Measurements from ENCODE around the gene ELF3.
A peak's percentile ranks its signal among the peaks of the same experiment; 100 is the strongest.
"Not testable (repeated sequence)": the region's sequence is repeated elsewhere in the genome, so short reads cannot be mapped to it uniquely, and the experiment has no call there.

The ELF3 gene

DNA sequence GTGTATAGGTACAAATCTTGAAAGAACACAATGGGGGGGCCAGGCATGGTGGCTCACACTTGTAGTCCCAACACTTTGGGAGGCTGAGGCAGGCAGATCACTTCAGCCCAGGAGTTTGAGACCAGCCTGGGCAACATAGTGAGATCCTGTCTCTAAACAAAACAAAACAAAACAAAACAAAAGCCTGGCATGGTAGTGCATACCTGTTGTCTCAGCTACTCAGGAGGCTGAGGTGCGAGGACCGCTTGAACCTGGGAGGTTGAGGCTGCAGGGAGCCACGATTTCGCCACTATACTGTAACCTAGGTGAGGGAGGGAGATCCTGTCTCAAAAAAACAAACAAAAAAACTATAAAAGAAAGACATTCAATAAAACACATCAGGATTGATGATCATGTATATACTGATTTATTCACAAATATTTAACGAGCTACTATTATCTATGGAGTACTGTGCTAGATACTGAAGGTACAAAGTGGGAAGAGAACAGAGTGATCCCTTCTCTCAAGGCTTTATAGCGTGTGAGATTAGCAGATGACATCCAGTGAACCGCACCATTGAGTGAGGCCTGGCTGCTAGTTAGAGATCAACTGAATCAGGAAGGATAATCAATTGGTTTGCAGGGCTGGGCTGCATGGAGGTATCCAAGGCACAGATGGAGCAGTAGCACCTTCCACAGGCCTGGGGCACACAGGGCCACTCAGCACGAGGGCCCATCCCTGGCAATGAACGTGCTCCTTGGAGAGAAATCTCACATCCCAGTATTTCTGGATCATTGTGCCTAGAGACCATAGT, 26.4 kb downstream of the ELF3 start:
- DNase-seq, result no peak

DNA sequence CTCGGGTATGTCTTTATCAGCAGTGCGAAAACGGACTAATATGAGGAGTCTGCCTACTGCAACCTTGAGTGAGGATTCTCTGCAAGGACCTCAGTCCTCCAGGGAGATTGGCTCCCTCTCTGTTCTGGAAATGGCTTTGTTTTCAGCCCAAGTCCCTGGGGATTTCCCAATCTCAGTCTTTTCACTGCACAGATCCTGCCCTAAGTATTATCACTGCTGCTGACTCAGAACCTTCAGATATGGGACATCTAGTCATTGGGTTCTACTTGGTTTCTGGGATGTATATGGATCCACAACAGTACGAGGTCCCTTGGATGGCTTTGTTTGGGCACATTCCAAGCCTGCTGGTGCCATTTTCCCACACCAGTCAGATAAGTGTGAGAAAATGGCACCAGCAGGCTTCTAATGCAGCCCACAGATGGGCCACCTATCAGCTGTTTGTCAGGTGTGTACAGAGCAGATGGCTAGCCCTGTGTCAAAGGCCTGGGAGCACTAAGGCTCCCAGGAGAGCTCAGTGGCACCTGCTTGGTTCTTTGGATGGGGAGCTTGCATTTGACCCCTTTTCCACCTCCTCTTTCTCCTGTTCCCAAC, 27.4 kb downstream of the ELF3 start:
- no peak for DNase-seq

DNA sequence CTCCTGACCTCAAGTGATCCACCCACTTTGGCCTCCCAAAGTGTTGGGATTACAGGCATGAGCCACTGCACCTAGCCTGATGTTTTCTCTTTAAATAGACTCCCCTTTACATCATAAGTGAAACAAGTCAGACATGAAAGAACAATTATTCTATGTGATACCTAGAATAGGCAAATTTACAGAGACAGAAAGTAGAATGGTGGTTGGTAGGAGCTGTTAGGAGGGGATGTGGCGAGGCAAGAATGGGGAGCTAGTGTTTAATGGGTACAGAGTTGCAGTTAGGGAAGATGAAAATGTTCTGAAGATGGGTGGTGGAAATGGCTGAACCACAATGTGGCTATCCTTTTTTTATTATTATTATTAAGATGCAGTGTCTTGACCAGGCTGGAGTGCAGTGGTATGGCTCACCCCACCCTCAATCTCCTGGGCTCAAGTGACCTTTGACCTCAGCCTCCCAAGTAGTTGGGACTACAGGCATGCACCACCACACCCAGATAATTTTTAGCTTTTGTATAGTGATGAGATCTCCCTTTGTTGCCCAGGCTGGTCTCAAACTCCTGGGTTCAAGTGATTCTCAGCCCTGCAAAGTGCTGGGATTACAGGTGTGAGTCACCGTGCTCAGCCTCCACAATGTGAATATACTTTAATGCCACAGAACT, 28.4 kb downstream of the ELF3 start:
- DNase-seq, result no peak

DNA sequence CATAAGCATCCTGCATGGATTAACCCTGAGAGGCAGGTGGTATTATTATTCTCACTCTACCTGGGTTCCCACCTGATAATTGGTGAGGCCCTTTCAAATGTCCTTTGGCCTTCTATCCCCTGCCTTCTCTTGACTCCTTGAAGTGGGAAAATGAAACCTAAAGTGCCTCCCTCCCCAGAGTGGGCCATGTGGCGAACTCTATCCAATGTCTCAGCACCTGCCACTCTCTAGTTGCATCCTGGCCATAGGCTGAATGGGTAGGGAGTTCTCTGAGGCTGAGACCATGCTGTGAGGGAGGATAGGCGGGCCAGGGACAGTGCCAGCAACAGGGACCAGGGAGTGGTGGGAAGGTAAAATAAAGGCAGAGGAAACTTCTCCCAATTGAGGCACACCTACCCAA, 35.3 kb downstream of the ELF3 start:
- no peak for DNase-seq

DNA sequence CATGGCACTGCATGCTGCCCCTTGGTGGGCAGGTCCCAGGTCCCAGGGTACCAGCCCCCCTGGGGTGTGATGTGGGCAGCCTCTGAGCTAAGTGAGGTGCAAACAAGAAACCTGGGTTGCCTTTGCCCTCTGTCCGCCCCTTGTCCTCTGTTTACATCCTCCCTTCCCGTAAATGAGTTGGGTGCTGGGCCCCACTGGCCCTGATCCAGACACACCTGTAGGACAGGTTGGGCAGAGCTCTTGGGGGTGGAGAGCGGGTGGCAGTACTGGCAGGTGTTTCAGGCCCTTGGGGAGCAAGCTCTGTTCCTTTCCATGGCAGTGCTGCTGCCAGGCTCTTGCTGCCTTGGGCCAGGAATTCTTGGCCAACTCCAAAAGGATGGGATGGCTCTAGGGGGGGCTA, 35.8 kb downstream of the ELF3 start:
- DNase-seq, result peak; percentile 91

DNA sequence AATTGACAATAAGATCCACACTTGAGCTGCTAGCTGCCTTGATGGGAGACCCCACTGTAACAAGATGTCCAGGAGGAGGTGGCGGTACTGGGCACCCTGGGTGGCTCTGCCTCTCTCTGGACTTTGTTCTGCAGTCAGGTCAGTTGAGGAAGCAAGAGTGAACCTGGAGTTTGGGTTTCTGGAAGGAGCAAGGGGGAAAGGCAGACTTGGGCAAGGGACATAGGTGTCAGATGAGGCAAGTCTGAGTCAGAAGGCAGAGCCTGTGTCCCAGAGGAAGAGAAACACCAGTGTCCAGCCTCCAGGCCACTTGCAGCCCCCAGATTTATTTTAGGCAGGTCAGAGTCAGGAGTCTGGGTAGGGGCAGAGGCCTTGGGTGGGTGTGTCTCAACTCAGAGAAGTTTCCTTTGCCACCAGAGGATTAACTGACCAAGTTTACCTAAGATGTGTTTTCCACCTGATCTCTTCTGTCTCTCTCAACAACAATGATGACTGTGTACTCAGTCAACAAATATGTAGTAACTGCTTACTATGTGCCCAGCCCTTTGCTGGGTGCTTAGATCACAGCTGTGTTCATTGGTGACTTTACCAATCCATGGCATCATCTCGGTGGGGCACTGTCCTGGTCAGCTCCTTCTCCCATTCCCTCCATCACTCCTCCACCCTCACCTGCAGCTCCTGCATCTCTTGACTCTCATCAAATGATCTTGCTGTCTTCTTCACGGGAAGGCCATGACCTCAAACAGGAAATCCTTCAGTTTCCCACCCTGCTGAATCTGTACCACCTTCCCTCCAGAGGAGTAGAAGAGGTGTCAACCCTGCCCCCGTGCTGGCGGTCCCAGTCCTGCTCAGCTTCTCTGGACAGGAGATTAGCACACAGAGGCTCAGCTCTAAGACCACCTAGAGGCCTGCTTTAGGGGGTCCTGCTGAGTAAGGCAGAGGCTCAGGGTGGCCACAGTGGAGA, 36.6 kb downstream of the ELF3 start:
- no peak for DNase-seq

DNA sequence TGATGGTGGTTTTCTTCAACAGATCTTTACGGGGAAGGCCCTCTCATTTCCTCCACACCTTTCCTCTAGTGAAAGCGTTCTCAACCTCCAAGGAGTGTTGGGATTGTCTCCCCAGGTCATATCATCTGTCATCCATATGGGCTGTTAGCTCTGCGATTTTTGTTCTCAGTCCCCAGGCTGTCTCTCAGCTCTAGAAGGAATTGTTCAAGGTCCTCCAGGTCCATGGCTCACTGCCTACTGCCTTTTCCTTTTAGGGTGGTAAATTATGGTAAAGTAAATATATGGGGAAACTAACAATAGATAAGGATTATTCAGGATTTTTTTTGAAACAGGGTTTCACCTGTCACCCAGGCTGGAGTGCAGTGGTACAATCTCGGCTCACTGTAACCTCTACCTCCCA, 37.6 kb downstream of the ELF3 start:
- DNase-seq, result no peak

DNA sequence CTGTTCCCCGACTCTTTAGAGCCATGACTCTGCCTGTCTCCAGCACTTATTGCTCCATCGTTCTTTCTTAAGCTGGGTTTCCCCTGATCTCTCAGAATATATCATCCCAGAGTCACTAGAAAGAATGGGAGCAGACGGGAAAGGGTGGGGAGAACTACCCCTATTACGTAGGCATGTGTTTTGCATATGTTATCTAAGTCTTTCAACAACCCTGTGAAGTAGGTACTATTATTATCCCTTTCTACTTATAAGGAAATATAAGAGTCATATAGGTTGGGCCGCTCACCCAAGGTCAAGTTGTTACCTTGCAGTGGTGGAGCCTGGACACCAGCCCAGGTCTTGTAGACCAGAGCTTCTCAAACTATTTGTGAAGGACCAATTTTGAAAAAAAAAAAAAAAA, 38.7 kb downstream of the ELF3 start:
- no peak for DNase-seq

DNA sequence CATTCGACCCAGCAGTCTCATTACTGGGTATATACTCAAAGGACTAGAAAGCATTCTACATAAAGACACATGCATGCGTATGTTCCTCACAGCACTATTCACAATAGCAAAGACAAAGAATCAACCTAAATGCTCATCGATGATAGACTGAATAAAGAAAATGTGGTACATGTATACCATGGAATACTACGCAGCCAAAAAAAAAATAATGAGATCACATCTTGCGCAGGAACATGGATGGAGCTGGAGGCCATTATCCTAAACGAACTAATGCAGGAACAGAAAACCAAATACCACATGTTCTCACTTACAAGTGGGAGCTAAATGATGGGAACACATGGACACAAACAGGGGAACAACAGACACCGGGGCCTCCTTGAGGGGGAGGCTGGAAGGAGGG, 43.7 kb downstream of the ELF3 start:
- DNase-seq, result no peak

DNA sequence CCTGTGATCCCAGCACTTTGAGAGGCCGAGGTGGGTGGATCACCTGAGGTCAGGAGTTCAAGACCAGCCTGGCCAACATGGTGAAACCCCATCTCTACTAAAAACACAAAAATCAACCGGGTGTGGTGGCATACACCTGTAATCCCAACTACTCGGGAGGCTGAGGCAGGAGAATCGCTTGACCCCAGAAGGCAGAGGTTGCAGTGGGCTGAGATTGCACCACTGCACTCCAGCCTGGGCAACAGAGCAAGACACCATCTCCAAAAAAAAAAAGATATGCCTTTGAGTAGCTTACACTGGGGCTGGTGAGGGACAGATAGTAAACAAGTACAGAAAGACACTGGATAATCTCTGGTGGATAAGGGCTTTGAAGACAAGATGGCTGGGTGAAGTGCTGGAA, 44.3 kb downstream of the ELF3 start:
- not testable (repeated sequence) for DNase-seq

DNA sequence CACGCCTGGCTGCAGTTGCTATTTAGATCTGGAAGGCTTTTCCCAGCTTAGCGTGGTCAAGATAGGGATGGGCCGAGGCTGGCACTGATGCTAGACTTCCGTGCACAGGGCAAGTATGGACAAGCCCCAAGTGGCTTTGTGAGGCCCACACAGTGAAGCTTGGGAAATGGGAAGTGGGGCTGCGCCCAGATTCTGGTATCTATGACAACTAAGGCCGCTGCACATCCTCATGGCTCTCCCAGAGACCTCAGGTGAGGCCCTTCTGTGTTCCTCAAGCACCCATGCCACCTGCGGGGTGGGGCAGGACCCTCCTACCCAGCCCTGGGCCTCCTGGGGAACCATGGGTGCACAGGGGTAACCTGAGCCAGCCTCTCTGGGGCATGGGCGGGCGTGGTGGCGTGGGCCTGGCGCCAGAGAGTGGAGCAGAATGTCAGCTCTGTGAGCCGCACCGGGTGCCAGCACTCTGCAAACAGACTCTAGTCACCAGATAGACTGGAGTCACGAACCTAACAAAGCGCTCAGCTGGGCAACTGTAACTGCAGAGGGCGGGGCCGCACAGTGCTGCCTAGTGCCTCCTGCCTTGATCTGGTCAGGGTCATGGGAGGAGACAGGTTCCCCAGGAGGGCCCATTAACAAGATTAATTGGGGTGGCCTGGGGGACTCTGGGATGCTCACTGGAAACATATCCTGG, 46.4 kb downstream of the ELF3 start:
- DNase-seq, result peak; percentile 91

DNA sequence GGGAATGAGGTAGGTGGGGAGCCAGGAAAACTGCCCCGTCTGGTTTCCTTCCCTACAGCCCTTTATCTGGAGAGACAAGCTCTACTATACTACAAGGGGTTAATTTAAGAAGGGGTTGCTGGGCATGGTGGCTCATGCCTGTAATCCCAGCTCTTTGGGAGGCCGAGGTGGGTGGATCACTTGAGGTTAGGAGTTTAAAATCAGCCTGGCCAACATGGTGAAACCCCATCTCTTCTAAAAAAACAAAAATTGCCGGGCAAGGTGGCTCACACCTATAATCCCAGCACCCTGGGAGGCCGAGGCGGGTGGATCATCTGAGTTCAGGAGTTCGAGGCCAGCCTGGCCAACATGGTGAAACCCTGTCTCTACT, 46.9 kb downstream of the ELF3 start:
- not testable (repeated sequence) for DNase-seq

DNA sequence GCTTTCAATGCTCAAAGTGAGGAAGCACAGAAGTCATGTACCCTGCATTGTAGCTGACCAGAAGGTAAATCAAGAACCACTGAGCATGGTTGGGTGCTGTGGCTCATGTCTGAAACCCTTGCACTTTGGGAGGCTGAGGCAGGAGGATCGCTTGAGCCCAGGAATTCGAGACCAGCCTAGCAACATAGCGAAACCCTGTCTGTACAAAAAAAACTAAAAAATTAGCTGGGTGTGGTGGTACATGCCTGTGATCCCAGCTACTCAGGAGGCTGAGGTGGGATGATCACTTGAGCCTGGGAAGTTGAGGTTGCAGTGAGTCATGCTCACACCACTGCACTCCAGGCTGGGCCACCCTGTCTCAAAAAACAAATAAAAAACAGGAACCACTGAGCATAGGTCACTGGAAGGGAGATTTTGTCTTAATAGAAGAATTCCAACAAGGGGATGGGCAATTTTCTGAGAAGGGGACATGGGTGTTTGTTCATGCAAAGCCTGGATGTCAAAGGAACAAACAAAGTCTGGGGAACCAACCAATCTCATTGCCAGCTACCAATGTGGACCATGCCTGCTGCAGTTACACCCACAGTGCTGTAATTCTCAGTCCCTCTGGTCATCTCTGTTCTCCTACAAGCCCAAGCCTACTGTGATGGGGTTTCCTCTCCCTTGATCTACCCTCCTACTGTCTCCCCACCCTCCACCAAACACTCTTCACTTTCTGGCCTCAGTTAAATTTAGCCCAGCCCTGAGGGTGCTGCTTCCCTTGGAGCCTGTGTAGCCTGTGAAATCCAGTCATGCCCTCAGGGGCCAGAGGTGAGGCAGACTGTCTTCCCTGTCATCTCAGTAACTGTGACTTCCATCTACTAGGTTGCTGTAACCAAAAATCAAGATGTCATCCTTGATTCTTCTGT, 47.9 kb downstream of the ELF3 start:
- DNase-seq, result no peak

DNA sequence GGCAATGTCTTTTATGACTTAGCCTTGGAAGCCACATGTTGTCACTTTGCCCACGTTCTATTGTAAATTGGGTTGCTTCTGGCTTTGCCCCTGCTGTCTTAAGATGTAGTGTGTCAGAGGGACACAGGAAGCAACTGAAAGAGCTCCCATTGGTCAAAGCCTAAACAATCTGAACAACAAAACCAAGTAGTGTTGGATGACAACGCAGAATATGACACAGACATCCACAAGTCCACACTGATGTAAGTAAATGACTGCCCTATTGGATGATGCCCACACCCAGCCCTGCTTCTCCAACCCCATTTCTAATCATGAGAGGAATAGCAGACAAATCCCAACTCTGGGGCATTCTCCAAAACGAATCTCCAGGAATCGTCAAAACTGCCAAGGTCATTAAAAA, 50.7 kb downstream of the ELF3 start:
- DNase-seq, result no peak

DNA sequence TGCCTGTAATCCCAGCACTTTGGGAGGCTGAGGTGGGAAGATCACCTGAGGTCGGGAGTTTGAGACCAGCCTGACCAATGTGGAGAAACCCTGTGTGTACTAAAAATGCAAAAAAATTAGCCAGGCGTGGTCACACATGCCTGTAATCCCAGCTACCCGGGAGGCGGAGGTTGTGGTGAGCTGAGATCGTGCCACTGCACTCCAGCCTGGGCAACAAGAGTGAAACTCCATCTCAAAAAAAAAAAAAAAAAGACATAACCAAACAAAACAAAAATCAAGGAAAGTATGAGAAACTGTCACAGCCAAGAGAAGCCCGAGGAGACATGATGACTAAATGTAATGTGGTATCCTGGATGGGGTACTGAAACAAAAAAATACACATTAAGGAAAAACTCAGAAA, 51.4 kb downstream of the ELF3 start:
- DNase-seq, result not testable (repeated sequence)

DNA sequence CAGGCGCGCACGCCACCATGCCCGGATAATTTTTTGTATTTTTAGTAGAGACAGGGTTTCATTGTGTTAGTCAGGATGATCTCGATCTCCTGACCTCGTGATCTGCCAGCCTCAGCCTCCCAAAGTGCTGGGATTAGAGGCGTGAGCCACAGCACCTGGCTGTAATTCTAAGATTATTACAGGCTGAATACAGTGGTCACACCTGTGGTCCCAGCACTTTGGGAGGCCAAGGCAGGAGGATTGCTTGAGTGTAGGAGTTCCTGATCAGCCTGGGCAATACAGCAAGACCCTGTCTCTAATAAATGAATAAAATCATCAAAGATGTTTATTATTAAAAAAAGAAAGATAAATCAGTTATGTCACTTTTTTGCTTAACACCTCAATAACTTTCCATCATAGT, 52.2 kb downstream of the ELF3 start:
- not testable (repeated sequence) for DNase-seq

DNA sequence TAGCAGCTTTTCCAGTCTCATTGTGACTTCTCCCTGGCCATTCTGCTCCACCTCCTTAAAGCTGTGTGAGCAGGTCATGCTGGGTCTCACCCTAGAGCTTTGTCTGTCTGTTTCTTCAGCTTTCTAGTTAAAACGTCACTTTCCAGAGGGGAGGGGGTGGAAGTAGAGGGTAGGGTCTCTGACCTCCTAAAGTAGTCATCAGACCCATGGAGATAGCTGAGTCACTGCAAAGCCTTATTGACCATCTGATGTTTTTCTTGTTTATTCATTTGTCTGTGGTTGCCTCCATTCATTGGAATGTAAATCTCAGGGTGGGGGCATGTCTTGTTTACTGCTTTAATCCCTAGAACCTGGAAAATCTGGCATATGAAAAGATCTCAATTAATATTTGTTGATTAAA, 52.7 kb downstream of the ELF3 start:
- no peak for DNase-seq

DNA sequence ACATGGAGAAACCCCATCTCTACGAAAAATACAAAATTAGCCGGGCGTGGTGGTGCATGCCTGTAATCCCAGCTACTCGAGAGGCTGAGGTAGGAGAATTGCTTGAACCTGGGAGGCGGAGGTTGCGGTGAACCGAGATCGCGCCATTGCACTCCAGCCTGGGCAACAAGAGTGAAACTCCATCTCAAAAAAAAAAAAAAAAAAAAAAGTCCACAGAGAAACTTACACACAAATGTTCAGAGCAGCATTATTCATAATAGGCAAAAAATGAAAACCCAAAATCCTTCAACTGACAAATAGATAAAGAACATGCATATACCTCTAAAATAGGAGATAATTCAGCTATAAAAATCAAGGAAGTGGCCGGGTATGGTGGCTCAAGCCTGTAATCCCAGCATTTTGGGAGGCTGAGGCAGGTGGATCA, 54.5 kb downstream of the ELF3 start:
- not testable (repeated sequence) for DNase-seq

All from NCI-H1105 (cell line).